ENCODE data around the gene COPE. TPM values are rescaled to one million over a fixed set of nuclear protein-coding genes. Genes with fewer than 3 reads are reported as not detected.

COPE gene
- total and polyA plus RNA-seq, 2 of the 8 experiments (the other 6 are each of a cell fraction or from before 2014, with no cell fraction given): 178 to 356 TPM

GRCh38 chr19:18861917-18862316, 57.3 kb downstream of the COPE start (continued):
- TF ChIP-seq SRF (IDR thresholded peaks at IDR 0.05; ENCODE audit: low read depth, low read length) (no peak), SP2 (IDR thresholded peaks at IDR 0.05; ENCODE audit: low read length) (no peak), RFX5 (IDR thresholded peaks at IDR 0.05; ENCODE audit: borderline replicate concordance, low read depth, low read length) (no peak), CEBPB (IDR thresholded peaks at IDR 0.05; ENCODE audit: low read depth, low read length) (no peak), HDAC6 (IDR thresholded peaks at IDR 0.05; ENCODE audit: low read depth, low read length) (no peak), EZH2 (IDR thresholded peaks at IDR 0.05; ENCODE audit: low read depth, low read length, severe bottlenecking) (no peak)
